Lung (tissue), 12 donors: ENCODE measurements around the gene KCTD21. TPM values are rescaled to one million over a fixed set of nuclear protein-coding genes. Genes with fewer than 3 reads are reported as not detected.
"Not testable (repeated sequence)": the region's sequence is repeated elsewhere in the genome, so short reads cannot be mapped to it uniquely, and the experiment has no call there.

Source experiments
- ATAC-seq: fragments of 200-7000 bp; cut with Tn5 transposase; one replicate; pipeline ENCODE4 v1.9.1; 2020; ENCODE audit warnings: moderate number of reproducible peaks; ENCODE audit not compliant: insufficient read depth, low FRiP score
- DNase-seq, 3 donors: peaks; one replicate each; pipeline ENCODE4 v3.0.0-alpha.2; 2013 to 2017
- H3K27ac ChIP-seq, 2 donors: one replicate each; pipeline ENCODE4 v1.5.1; 2013; ENCODE audit warnings: mild to moderate bottlenecking in 2 of 2, moderate library complexity in 2 of 2, control low read depth in 1 of 2, inconsistent platforms in 1 of 2, low read depth in 1 of 2, low read length in 1 of 2
- H3K27me3 ChIP-seq, 3 donors: one replicate each; pipeline ENCODE4 v1.5.1; 2013; ENCODE audit warnings: low read length in 2 of 3; ENCODE audit not compliant: control insufficient read depth in 3 of 3, insufficient read depth in 3 of 3
- H3K36me3 ChIP-seq, 4 donors: one replicate each; pipeline ENCODE4 v1.5.1; 2013; ENCODE audit warnings: low read length in 4 of 4, mild to moderate bottlenecking in 1 of 4, moderate library complexity in 1 of 4; ENCODE audit not compliant: control insufficient read depth in 4 of 4, insufficient read depth in 4 of 4
- H3K4me1 ChIP-seq, 5 donors: one replicate each; pipeline ENCODE4 v1.5.1; 2013; ENCODE audit warnings: low read length in 5 of 5, mild to moderate bottlenecking in 2 of 5, moderate library complexity in 1 of 5; ENCODE audit not compliant: control insufficient read depth in 5 of 5, insufficient read depth in 5 of 5
- H3K4me3 ChIP-seq: one replicate; pipeline ENCODE4 v1.5.1; 2013; ENCODE audit warnings: mild to moderate bottlenecking, control low read depth, moderate library complexity
- H3K9ac ChIP-seq, 2 donors: one replicate each; pipeline ENCODE4 v1.5.1; 2013; ENCODE audit warnings: low read length in 2 of 2, control low read depth in 1 of 2; ENCODE audit not compliant: insufficient read depth in 1 of 2
- H3K9me3 ChIP-seq, 4 donors: one replicate each; pipeline ENCODE4 v1.5.1; 2013; ENCODE audit warnings: low read length in 3 of 4, mild to moderate bottlenecking in 1 of 4, moderate library complexity in 1 of 4; ENCODE audit not compliant: control insufficient read depth in 4 of 4, insufficient read depth in 3 of 4
- WGBS, 2 donors: extraction: QIAGEN DNeasy Blood & Tissue Kit; methylation state at CpG; one replicate each; pipeline ENCODE4 v1.1.7; 2013; 5-methylcytosine and 5-hydroxymethylcytosine counted together
- polyA plus RNA-seq, 2 donors: library from polyadenylated mRNA; stranded (reverse); fragments of 200-250 nt; gene quantifications; one replicate each; pipeline ENCODE4 v1.2.1, GENCODE V29; 2013
- total RNA-seq, 2 donors: library from RNA; depleted of rRNA in 1 of 2; stranded (reverse); fragments of >200 nt in 1 of 2; gene quantifications; one replicate each; pipeline ENCODE4 v1.2.1, GENCODE V29; 2014 to 2021
- TF ChIP-seq, protein P1 (sequence below): IDR thresholded peaks from 2 replicates; pipeline ENCODE4 v1.5.1; 2012; ENCODE audit warnings: mild to moderate bottlenecking; ENCODE audit errors: control extremely low read depth, extremely low read depth
- donor health status: control.
- donor health status: control.
- donor health status: Bipolar disorder and iron deficiency.
- donor health status: healthy.
- donor health status: DM: yes; HTN: yes; CAD: no.

The KCTD21 gene
- total and polyA plus RNA-seq, 4 donors, result 4.1 to 10.8 (median 7.5) TPM

GRCh38 chr11:78179459-78180071 is 8.9 kb downstream of the KCTD21 start:
- WGBS, 2 donors, result 93 to 94% methylated on average over 7 of the region's 7 CpGs
- H3K9ac ChIP-seq, result no peak overlapping the region
- H3K4me1 ChIP-seq, result peaks cover 0 to 3% (median 0%) of the 10 kb centered on the region in 5 donors

GRCh38 chr11:78177216-78177615 is 11.2 kb downstream of the KCTD21 start:
- no peak overlapping the region for H3K9ac ChIP-seq
- no peak overlapping the region for H3K27ac ChIP-seq
- H3K4me3 ChIP-seq, result no peak overlapping the region
- peaks cover 0 to 15% (median 2%) of the 10 kb centered on the region in 4 donors for H3K36me3 ChIP-seq
- 93 to 95% methylated on average over 7 of the region's 7 CpGs for WGBS, 2 donors
- TF ChIP-seq, protein P1, sequence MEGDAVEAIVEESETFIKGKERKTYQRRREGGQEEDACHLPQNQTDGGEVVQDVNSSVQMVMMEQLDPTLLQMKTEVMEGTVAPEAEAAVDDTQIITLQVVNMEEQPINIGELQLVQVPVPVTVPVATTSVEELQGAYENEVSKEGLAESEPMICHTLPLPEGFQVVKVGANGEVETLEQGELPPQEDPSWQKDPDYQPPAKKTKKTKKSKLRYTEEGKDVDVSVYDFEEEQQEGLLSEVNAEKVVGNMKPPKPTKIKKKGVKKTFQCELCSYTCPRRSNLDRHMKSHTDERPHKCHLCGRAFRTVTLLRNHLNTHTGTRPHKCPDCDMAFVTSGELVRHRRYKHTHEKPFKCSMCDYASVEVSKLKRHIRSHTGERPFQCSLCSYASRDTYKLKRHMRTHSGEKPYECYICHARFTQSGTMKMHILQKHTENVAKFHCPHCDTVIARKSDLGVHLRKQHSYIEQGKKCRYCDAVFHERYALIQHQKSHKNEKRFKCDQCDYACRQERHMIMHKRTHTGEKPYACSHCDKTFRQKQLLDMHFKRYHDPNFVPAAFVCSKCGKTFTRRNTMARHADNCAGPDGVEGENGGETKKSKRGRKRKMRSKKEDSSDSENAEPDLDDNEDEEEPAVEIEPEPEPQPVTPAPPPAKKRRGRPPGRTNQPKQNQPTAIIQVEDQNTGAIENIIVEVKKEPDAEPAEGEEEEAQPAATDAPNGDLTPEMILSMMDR, result no peak
- H3K4me1 ChIP-seq, result peaks cover 0 to 3% (median 0%) of the 10 kb centered on the region in 5 donors
- H3K9me3 ChIP-seq, result no peaks in the 10 kb centered on the region
- no peak for DNase-seq
- no peak for ATAC-seq
- no peaks in the 10 kb centered on the region for H3K27me3 ChIP-seq

More at GRCh38 chr11:78179459-78180071, 8.9 kb downstream of the KCTD21 start:
- no peak overlapping the region for H3K4me3 ChIP-seq
- H3K27me3 ChIP-seq, result no peaks in the 10 kb centered on the region
- ATAC-seq (no peak), DNase-seq (no peak)
- TF ChIP-seq, protein P1, result no peak
- H3K27ac ChIP-seq, result no peak overlapping the region
- no peaks in the 10 kb centered on the region for H3K9me3 ChIP-seq
- H3K36me3 ChIP-seq, result peaks cover 0 to 4% (median 0%) of the 10 kb centered on the region in 4 donors

DNA sequence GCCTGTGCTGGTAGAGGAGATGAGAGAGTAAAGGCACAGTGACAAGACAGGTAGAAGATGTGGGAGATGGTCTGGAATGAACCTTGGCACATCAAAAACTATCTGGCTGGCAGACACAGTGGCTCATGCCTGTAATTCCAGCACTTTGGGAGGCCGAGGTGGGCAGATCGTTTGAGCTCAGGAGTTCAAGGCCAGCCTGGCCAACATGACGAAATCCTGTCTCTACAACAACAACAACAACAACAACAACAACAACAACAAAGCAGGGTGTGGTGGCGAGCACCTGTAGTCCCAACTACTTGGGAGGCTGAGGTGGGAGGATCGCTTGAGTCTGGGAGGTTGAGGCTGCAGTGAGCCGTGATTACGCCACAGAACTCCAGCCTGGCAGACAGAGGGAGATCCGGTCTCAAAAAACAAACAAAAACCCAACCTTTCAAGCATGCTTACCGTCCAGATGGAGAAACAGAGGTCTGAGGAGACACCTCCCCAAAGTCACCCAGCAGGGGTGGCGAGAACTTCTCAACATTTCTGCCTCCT is 11.8 kb downstream of the KCTD21 start:
- H3K27me3 ChIP-seq, result no peaks in the 10 kb centered on the region
- peaks cover 0 to 3% (median 0%) of the 10 kb centered on the region in 5 donors for H3K4me1 ChIP-seq
- DNase-seq, result no peak
- no peaks in the 10 kb centered on the region for H3K9me3 ChIP-seq
- no peak overlapping the region for H3K27ac ChIP-seq
- H3K36me3 ChIP-seq, result peaks cover 0 to 20% (median 2%) of the 10 kb centered on the region in 4 donors
- 94 to 97% methylated on average over 10 of the region's 10 CpGs for WGBS, 2 donors
- TF ChIP-seq, protein P1, result no peak
- no peak for ATAC-seq
- H3K9ac ChIP-seq, result no peak overlapping the region
- H3K4me3 ChIP-seq, result no peak overlapping the region

DNA sequence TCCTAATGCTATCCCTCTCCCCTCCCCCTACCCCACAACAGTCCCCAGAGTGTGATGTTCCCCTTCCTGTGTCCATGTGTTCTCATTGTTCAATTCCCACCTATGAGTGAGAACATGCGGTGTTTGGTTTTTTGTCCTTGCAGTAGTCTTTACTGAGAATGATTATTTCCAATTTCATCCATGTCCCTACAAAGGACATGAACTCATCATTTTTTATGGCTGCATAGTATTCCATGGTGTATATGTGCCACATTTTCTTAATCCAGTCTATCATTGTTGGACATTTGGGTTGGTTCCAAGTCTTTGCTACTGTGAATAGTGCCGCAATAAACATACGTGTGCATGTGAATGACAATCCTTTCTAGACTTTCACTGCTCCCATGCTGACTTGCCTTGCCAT is 12.6 kb downstream of the KCTD21 start:
- ATAC-seq, H3K27me3 ChIP-seq, DNase-seq, H3K4me1 ChIP-seq, H3K27ac ChIP-seq, H3K9me3 ChIP-seq, H3K9ac ChIP-seq, H3K4me3 ChIP-seq: not testable (repeated sequence)
- H3K36me3 ChIP-seq, result peaks cover 0 to 23% (median 2%) of the 10 kb centered on the region in 4 donors
- WGBS, 2 donors, result 96 to 99% methylated on average over 3 of the region's 3 CpGs
